ENCODE results near the gene GREB1.

The GREB1 gene, protein sequence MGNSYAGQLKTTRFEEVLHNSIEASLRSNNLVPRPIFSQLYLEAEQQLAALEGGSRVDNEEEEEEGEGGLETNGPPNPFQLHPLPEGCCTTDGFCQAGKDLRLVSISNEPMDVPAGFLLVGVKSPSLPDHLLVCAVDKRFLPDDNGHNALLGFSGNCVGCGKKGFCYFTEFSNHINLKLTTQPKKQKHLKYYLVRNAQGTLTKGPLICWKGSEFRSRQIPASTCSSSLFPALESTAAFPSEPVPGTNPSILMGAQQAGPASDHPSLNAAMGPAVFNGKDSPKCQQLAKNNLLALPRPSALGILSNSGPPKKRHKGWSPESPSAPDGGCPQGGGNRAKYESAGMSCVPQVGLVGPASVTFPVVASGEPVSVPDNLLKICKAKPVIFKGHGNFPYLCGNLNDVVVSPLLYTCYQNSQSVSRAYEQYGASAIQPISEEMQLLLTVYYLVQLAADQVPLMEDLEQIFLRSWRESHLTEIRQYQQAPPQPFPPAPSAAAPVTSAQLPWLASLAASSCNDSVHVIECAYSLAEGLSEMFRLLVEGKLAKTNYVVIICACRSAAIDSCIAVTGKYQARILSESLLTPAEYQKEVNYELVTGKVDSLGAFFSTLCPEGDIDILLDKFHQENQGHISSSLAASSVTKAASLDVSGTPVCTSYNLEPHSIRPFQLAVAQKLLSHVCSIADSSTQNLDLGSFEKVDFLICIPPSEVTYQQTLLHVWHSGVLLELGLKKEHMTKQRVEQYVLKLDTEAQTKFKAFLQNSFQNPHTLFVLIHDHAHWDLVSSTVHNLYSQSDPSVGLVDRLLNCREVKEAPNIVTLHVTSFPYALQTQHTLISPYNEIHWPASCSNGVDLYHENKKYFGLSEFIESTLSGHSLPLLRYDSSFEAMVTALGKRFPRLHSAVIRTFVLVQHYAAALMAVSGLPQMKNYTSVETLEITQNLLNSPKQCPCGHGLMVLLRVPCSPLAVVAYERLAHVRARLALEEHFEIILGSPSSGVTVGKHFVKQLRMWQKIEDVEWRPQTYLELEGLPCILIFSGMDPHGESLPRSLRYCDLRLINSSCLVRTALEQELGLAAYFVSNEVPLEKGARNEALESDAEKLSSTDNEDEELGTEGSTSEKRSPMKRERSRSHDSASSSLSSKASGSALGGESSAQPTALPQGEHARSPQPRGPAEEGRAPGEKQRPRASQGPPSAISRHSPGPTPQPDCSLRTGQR (N-terminal part only)

GRCh38 chr2:11533278-11534070, at the start of gene GREB1:
GREB1 (plus strand) TSS chr2:11534045; CDS start chr2:11556615, 22,570 bp downstream.
- in situ Hi-C loops (cut with HindIII; ENCODE audit: low sequenced_read_pairs), result no loop called here

DNA sequence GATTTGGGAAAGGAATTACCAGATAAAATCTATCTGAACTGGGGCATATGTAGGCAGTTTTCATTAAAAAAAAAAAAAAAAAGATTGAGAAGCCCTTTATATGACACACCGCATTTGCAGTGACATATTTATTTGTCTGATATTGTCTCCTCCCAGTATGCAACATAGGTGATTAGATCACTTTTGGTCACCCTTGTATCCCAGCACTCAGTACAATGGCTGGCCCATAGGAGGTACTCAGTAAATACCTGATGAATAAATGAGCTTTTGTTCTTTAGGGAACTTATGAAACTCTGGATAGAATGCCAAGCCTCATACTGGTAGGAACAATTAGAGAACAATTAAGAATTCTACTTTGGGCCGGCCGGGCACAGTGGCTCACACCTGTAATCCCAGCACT, 45.0 kb upstream of the GREB1 start:
- in situ Hi-C loops (cut with HindIII; ENCODE audit: low sequenced_read_pairs), result no loop called here

- in situ Hi-C loops (cut with HindIII; ENCODE audit: low sequenced_read_pairs), result no loop called here
These were observed 43.7 kb upstream of the GREB1 start for GRCh38 chr2:11490194-11490593.

- in situ Hi-C loops (cut with HindIII; ENCODE audit: low sequenced_read_pairs), result no loop called here
These were observed 42.4 kb upstream of the GREB1 start for GRCh38 chr2:11491348-11491933.

GRCh38 chr2:11492244-11492643, 41.6 kb upstream of the GREB1 start:
- in situ Hi-C loops (cut with HindIII; ENCODE audit: low sequenced_read_pairs), result no loop called here

DNA sequence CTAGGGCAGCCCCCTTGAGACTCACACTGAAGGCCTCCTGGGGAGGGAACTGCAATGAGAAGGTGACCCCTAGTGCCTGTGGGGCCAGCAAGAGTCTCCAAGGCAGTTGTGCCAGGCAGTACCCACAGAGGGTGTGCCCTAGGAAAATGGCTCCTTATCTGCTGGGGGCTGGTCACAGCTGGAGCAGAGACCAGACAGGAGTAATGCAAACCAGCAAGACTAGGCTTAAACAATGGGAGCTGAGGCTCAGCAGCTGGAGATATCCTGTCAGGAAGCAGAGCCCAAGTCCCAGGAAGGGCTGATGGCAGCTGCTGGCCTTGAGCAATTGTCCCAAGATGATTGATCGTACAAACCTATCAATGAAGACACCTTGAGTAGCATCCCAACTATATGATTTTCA, 41.1 kb upstream of the GREB1 start:
- in situ Hi-C loops (cut with HindIII; ENCODE audit: low sequenced_read_pairs), result no loop called here

DNA sequence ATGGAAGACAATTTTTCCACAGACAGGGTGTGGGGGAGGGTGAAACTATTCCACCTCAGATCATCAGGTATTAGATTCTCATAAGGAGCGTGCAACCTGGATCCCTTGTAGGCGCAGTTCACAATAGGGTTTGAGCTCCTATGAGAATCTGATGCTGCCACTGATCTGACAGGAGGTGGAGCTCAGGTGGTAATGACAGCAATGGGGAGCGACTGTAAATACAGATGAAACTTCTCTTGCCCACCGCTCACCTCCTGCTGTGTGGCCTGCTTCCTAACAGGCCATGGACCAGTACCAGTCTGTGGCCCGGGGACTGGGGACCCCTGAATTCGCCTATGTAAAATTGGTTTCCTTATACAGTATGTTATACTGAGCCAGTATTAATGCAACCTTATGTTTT, 40.6 kb upstream of the GREB1 start:
- in situ Hi-C loops (cut with HindIII; ENCODE audit: low sequenced_read_pairs), result no loop called here

DNA sequence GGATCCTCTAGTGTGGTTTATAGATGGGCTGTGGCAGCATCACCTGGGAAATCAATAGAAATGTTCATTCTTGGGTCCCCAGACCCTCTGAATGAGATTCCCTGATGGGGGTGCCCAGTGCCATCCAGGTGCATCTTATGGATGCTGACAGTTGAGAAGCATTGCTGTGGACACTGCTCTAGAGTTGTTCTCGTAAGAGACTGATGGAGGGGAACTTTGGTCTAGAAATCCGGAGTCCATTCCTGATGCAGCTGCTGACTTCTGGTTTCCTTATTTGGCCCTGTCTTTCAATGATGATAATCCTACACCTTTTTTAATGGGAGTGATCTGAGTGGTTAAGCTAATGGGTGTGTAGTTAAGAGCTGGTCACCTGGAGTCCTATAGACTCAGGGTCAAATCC, 39.5 kb upstream of the GREB1 start:
- in situ Hi-C loops (cut with HindIII; ENCODE audit: low sequenced_read_pairs), result no loop called here

GRCh38 chr2:11495844-11496681, 37.8 kb upstream of the GREB1 start:
- in situ Hi-C loops (cut with HindIII; ENCODE audit: low sequenced_read_pairs), result no loop called here

GRCh38 chr2:11498543-11499034, 35.3 kb upstream of the GREB1 start:
- in situ Hi-C loops (cut with HindIII; ENCODE audit: low sequenced_read_pairs), result no loop called here

- in situ Hi-C loops (cut with HindIII; ENCODE audit: low sequenced_read_pairs), result no loop called here
These were observed 34.6 kb upstream of the GREB1 start for GRCh38 chr2:11499081-11499743.

DNA sequence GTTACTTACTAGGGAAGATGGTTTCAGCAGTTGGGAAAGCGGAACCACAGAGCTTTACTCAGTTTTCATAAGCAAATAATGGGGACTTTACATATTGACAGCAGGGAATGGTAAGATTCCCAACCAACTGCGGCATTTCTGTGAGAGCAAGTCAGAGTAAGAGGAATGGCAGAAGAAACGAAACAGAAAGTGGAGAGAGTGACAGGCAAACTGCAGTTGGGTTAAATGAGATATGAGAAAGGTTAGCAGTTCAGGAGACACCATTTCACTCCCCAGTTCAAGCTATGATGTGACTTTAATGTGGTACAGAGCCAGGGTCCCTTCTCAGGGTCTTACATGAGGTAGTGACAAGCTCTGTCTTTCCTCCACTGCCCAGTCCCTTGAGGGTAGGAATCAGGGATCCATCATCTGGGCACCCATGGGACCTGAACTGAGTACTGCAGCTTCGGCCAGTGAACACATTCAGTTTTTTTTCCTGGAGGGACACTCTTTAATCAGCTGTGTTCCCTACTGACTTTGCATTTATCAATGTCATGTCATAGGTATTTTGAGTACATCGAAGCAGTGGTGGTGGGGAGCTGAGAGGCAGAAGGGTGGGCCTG, 33.0 kb upstream of the GREB1 start:
- in situ Hi-C loops (cut with HindIII; ENCODE audit: low sequenced_read_pairs), result no loop called here

GRCh38 chr2:11502740-11503292, 31.0 kb upstream of the GREB1 start:
- in situ Hi-C loops (cut with HindIII; ENCODE audit: low sequenced_read_pairs), result no loop called here

- in situ Hi-C loops (cut with HindIII; ENCODE audit: low sequenced_read_pairs), result no loop called here
These were observed 30.4 kb upstream of the GREB1 start for GRCh38 chr2:11503354-11503927.

DNA sequence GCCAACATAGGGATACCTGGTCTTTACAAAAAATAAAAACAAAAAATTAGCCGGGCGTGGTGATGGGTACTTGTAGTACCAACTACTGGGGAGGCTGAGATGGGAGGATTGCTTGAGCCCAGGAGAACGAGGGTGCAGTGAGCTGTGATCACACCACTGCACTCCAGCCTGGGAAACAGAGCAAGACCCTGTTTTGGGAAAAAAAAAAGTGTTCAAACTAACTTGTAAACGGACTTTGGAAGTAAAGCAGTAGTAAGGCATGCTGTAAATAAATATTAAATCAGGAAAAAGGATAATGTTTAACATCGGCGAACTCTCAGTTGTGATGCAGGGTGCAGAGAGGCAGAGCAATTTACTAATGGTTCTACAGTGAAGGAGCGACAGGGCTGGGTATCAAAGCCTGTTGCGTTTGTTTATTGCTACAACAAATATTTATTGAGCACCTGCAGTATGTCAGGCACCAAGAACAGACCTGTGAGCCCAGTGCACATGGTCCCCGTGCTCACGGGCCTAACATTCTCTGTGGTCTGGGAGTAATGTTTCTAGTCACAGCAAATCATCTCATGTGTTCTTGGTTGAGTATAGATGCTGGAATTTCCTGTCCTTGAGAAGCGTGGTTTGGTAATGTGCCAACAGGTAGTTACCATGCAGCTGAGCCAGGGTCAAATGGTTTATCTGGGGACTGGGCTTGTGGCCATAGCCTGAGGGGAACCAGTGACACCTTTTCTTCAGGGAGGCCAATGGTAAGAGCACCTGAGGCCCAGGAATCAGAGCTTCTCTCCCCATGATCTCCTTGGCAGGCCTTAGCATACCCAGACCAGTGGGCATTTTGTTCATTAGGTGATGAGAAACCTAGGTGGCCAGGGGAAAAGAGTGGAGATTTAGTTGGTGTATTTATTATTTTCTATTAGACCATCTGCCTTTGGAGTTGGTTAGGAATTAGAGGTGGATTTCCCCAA, 27.9 kb upstream of the GREB1 start:
- in situ Hi-C loops (cut with HindIII; ENCODE audit: low sequenced_read_pairs), result no loop called here

- in situ Hi-C loops (cut with HindIII; ENCODE audit: low sequenced_read_pairs), result no loop called here
These were observed 27.3 kb upstream of the GREB1 start for GRCh38 chr2:11506611-11506969.
